DOHH2 (cell line): Measurements from ENCODE around the gene HMCN2.

Source experiments
- CTCF ChIP-seq: fragments of 200-600 bp; sonication (generic); IDR thresholded peaks from one replicate; pipeline ENCODE4 v1.5.1; 2014; ENCODE audit warnings: antibody characterized with exemption, mild to moderate bottlenecking, low read depth, low read length; ENCODE audit not compliant: poor library complexity, severe bottlenecking
- EZH2phosphoT487 ChIP-seq: fragments of 200-600 bp; sonication (generic); IDR thresholded peaks from 2 replicates; pipeline ENCODE4 v1.6.1; 2017; ENCODE audit warnings: borderline replicate concordance, mild to moderate bottlenecking, antibody characterized with exemption, low read length, moderate library complexity, mixed read lengths

- TF ChIP-seq EZH2phosphoT487 (no peak), CTCF (no peak)
Observed at GRCh38 chr9:130359819-130360218, 94.3 kb downstream of the HMCN2 start.
